ENCODE results near the gene CAB39. TPM values are rescaled to one million over a fixed set of nuclear protein-coding genes. Genes with fewer than 3 reads are reported as not detected.

CAB39 gene
- total and polyA plus RNA-seq, 2 of the 8 experiments (the other 6 are each of a cell fraction or from before 2014, with no cell fraction given) = 16.4 to 50.5 TPM

DNA sequence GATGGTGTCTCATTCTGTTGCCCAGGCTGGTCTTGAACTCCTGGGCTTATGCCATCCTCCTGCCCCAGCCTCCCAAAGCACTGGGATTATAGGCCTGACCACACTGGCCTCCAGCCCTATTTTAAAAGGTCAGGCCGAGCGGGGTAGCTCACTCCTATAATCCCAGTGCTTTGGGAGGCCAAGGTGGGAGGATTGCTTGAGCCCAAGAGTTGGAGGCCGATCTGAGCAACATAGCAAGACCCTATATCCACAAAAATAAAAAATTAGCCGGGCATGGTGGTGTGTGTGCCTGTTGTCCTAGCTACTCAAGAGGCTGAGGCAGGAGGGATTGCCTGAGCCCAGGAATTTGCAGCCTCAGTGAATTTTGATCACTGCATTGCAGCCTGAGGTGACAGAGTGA is 3.9 kb downstream of the CAB39 start:
- no peak overlapping the region for H3K4me3 ChIP-seq (ENCODE audit: extremely low read depth in 1 of 4, insufficient read depth in 2 of 4, low read depth in 3 of 4, low read length in 4 of 4)
- CTCF ChIA-PET (ENCODE audit: partially characterized antibody) = interaction anchor here (0.9 kb wide), 1 partner anchor 82 kb away, joined by 3 read pairs; no protein-coding TSS in a partner anchor

More for the DNA sequence above, 3.9 kb downstream of the CAB39 start:
- no peak overlapping the region for H2AFZ ChIP-seq (ENCODE audit: low read length)
- H3K36me3 ChIP-seq (ENCODE audit: control insufficient read depth in 2 of 4, insufficient read depth in 4 of 4, low read length in 3 of 4) = peaks cover 0 to 3% (median 0%) of the 10 kb centered on the region in 4 experiments; a peak in 1 of 8 replicates
- no peak overlapping the region for H3K56ac ChIP-seq (replicated peaks; ENCODE audit: insufficient read length, low read depth, low read length)
- DNase-seq (ENCODE audit: low read depth in 1 of 2, low spot score in 2 of 2) = no peak
- POLR2A ChIA-PET (ENCODE audit: partially characterized antibody) = interaction anchor here (1.0 kb wide), 1 partner anchor 31 kb away, joined by 3 read pairs; no protein-coding TSS in a partner anchor
- H2BK120ac ChIP-seq (replicated peaks; ENCODE audit: low read depth, low read length) = no peak overlapping the region
- no peak overlapping the region for H4K5ac ChIP-seq (ENCODE audit: insufficient read length, low read depth, low read length)
- no peak overlapping the region for H3K18ac ChIP-seq (ENCODE audit: extremely low read depth, low read length)
- no peak overlapping the region for H2BK20ac ChIP-seq (ENCODE audit: low read length)
- no peaks in the 10 kb centered on the region for H3K27me3 ChIP-seq (replicated peaks in 1 of 4; ENCODE audit: control insufficient read depth in 3 of 4, extremely low read depth in 1 of 4, insufficient read depth in 3 of 4, low read length in 3 of 4)
- no peaks in the 10 kb centered on the region for H3K9me3 ChIP-seq (ENCODE audit: insufficient read depth in 2 of 2, low read depth in 1 of 2, low read length in 1 of 2)
- H2BK5ac ChIP-seq (ENCODE audit: low read depth, low read length) = no peak overlapping the region
- TF ChIP-seq HDAC2 (IDR thresholded peaks at IDR 0.05; ENCODE audit: borderline replicate concordance in 1 of 2, low read depth in 2 of 2, low read length in 2 of 2) = 0 out of 4 replicates have a peak, but pooled peaks of 1 of the 2 experiments have one; percentile 40
- no peak for TF ChIP-seq BRCA1 (IDR thresholded peaks at IDR 0.05; ENCODE audit: low read depth, low read length)
- TF ChIP-seq SP4 (IDR thresholded peaks at IDR 0.05; ENCODE audit: low read length) = no peak
- no peak overlapping the region for H3K14ac ChIP-seq (ENCODE audit: insufficient read length)
- H3K9ac ChIP-seq (replicated peaks in 1 of 4; ENCODE audit: extremely low read depth in 1 of 4, low read depth in 3 of 4, low read length in 3 of 4) = no peak overlapping the region
- no peak overlapping the region for H3K4ac ChIP-seq (replicated peaks; ENCODE audit: insufficient read length, low read depth, low read length)
- H2BK15ac ChIP-seq (ENCODE audit: low read length) = no peak overlapping the region
- peaks cover 10% of the 10 kb centered on the region; the same call in 1 of the 2 replicates for H3K23me2 ChIP-seq (ENCODE audit: low read depth, low read length)
- peaks cover 20 to 85% of the 10 kb centered on the region in 2 experiments for H3K79me2 ChIP-seq (ENCODE audit: control insufficient read depth in 1 of 2, insufficient read depth in 2 of 2, low read length in 2 of 2)
- no peak for FAIRE-seq
- H3K4me2 ChIP-seq (ENCODE audit: insufficient read depth in 1 of 2, low read depth in 2 of 2, low read length in 2 of 2) = no peak overlapping the region
- no peak overlapping the region for H3K27ac ChIP-seq (ENCODE audit: low read depth, low read length)
- no peak overlapping the region for H4K8ac ChIP-seq (ENCODE audit: extremely low read depth, insufficient read depth, low read length)
- H4K20me1 ChIP-seq (replicated peaks in 1 of 2; ENCODE audit: control insufficient read depth in 1 of 2, insufficient read depth in 2 of 2, low read length in 2 of 2) = peaks cover 3 to 4% of the 10 kb centered on the region in 2 experiments
- H2AK5ac ChIP-seq (ENCODE audit: low read depth, low read length) = no peak overlapping the region
- H3K79me1 ChIP-seq (ENCODE audit: low read depth, low read length) = peaks cover 8% of the 10 kb centered on the region
- H3K23ac ChIP-seq (ENCODE audit: insufficient read length) = no peak overlapping the region
- WGBS, 2 experiments (ENCODE audit: extremely low coverage in 1 of 2, insufficient coverage in 1 of 2, insufficient read length in 1 of 2, insufficient replicate concordance in 2 of 2, low coverage in 1 of 2, low lambda C conversion rate in 2 of 2, missing lambda C conversion rate in 1 of 2) = 91% methylated on average over 4 of the region's 4 CpGs; no CpG with 5 or more reads in 1 of the 2 experiments
- no peak overlapping the region for H2BK12ac ChIP-seq (ENCODE audit: low read depth, low read length)
- H3K4me1 ChIP-seq (replicated peaks in 1 of 4; ENCODE audit: control insufficient read depth in 3 of 4, insufficient read depth in 4 of 4, low read length in 3 of 4) = peaks cover 5 to 27% (median 20%) of the 10 kb centered on the region in 4 experiments
- no peak overlapping the region for H4K91ac ChIP-seq (replicated peaks; ENCODE audit: insufficient read length, low read length)

Measured in H1 (cell line).